Prostate gland (tissue), 2 donors: ENCODE data around the gene STRN3. TPM values are rescaled to one million over a fixed set of nuclear protein-coding genes. Genes with fewer than 3 reads are reported as not detected.
"Not testable (repeated sequence)": the region's sequence is repeated elsewhere in the genome, so short reads cannot be mapped to it uniquely, and the experiment has no call there.

Experiments
- DNase-seq: peaks from one replicate; pipeline ENCODE4 v3.0.0-alpha.2; 2019; ENCODE audit warnings: low spot score
- H3K27ac ChIP-seq, 2 donors: fragments of 200-600 bp; sonication (generic); 2 replicates each; pipeline ENCODE4 v1.5.1; 2017 to 2019
- H3K27me3 ChIP-seq: fragments of 200-600 bp; sonication (generic); replicated peaks from 2 replicates; pipeline ENCODE4 v1.5.1; 2019; ENCODE audit not compliant: insufficient read depth
- H3K36me3 ChIP-seq, 2 donors: fragments of 200-600 bp; sonication (generic); 1 replicate in 1 of 2; 2 replicates in 1 of 2; pipeline versions ENCODE4 v1.5.1 to v1.8.1; 2017 to 2019
- H3K4me1 ChIP-seq: fragments of 200-600 bp; sonication (generic); replicated peaks from 2 replicates; pipeline ENCODE4 v1.5.1; 2019
- H3K4me3 ChIP-seq, 2 donors: fragments of 200-600 bp; sonication (generic); 2 replicates each; pipeline ENCODE4 v1.5.1; 2017 to 2019
- H3K9me3 ChIP-seq: fragments of 200-600 bp; sonication (generic); 2 replicates; pipeline ENCODE4 v1.5.1; 2017
- POLR2A ChIP-seq: fragments of 450-650 bp; IDR thresholded peaks from one replicate; pipeline ENCODE4 v1.6.1; 2016; ENCODE audit warnings: antibody characterized with exemption, mild to moderate bottlenecking
- POLR2AphosphoS5 ChIP-seq: sonication (generic); formaldehyde crosslinking; IDR thresholded peaks from one replicate; pipeline ENCODE4 v1.6.1; 2017; ENCODE audit warnings: antibody characterized with exemption
- WGBS: methylation state at CpG from one replicate; pipeline ENCODE4 v1.1.5; 2018; 5-methylcytosine and 5-hydroxymethylcytosine counted together
- intact Hi-C: fragments of 100-400 bp; cut with DNase I; formaldehyde crosslinking; loops from one replicate; pipeline ENCODE4 v1.14.2; 2022
- total RNA-seq, 2 donors: library from RNA; depleted of rRNA; stranded (reverse); fragments of >200 nt; gene quantifications; one replicate each; pipeline ENCODE4 v1.1.0, GENCODE V29; 2016
- TF ChIP-seq, protein P1 (sequence below), 4 experiments: fragments of 200-600 bp in 2 of 4; fragments of 450-650 bp in 2 of 4; sonication (generic) in 2 of 4; IDR thresholded peaks; 1 replicate in 3 of 4; 2 replicates in 1 of 4; pipeline ENCODE4 v1.5.1; 2016 to 2019; ENCODE audit warnings: antibody characterized with exemption in 4 of 4, mild to moderate bottlenecking in 2 of 4, moderate library complexity in 2 of 4

STRN3 gene
- total RNA-seq, 2 donors from 2014 or later: 25.6 to 40.5 TPM

- DNase-seq: no peak
- WGBS: 70% methylated on average over 1 of the region's 1 CpG
- no peak overlapping the region for H3K27ac ChIP-seq
- no peak overlapping the region for H3K4me3 ChIP-seq
- H3K9me3 ChIP-seq: no peaks in the 10 kb centered on the region
- H3K4me1 ChIP-seq: no peaks in the 10 kb centered on the region
- H3K27me3 ChIP-seq: no peaks in the 10 kb centered on the region
- no peaks in the 10 kb centered on the region for H3K36me3 ChIP-seq
- intact Hi-C loops: no loop called here
- TF ChIP-seq POLR2AphosphoS5 (no peak), POLR2A (no peak)
- TF ChIP-seq, protein P1, sequence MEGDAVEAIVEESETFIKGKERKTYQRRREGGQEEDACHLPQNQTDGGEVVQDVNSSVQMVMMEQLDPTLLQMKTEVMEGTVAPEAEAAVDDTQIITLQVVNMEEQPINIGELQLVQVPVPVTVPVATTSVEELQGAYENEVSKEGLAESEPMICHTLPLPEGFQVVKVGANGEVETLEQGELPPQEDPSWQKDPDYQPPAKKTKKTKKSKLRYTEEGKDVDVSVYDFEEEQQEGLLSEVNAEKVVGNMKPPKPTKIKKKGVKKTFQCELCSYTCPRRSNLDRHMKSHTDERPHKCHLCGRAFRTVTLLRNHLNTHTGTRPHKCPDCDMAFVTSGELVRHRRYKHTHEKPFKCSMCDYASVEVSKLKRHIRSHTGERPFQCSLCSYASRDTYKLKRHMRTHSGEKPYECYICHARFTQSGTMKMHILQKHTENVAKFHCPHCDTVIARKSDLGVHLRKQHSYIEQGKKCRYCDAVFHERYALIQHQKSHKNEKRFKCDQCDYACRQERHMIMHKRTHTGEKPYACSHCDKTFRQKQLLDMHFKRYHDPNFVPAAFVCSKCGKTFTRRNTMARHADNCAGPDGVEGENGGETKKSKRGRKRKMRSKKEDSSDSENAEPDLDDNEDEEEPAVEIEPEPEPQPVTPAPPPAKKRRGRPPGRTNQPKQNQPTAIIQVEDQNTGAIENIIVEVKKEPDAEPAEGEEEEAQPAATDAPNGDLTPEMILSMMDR (IDR thresholded peaks at IDR 0.05): no peak
Observed at GRCh38 chr14:31068235-31068634, 42.1 kb upstream of the STRN3 start.

DNA sequence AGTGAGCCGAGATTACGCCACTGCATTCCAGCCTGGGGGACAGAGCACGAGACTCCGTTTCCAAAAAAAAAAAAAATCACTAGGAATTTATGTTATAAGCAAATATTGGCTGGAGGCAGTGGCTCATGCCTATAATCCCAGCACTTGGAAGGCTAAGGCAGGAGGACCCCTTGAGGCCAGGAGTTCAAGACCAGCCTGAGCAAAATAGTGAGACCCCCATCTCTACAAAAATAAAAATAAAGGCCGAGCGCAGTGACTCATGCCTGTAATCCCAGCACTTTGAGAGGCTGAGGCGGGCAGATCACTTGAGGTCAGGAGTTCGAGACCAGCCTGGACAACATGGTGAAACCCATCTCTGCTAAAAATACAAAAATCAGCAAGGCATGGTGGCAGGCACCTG is 36.7 kb upstream of the STRN3 start:
- H3K4me3 ChIP-seq, H3K9me3 ChIP-seq, intact Hi-C loops, H3K27ac ChIP-seq, DNase-seq, H3K4me1 ChIP-seq, H3K27me3 ChIP-seq, H3K36me3 ChIP-seq: not testable (repeated sequence)
- WGBS: 92% methylated on average over 8 of the region's 8 CpGs

DNA sequence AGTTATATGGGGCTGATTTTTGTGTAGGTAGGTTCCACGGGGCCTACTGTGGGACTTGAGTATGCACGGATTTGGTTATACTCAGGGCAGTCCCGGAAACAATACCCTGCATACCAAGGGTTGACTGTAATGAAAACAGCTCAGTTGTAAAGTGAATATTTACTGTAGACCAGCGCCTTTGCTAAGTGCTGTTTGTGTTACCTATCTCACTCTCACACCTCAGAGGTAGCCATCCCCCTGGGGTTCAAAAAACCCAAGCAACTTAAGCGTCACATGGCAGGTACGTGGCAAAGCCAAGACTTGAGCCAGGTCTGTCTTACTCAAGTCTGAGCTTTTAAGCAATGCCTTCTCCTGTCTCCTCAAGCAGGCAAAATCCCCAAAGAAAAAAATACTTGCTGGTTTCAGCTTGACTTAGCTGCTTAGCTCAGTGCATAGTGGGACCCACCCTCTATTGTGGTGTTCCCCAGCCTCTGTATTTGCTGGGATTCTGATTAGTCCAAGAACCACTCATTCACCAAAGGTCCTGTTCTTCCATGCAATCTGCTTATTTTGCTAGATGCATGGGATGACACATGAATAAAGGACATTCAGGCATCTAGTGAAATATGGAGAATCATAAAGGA is 34.2 kb upstream of the STRN3 start:
- 79% methylated on average over 6 of the region's 6 CpGs for WGBS
- Histone ChIP-seq H3K36me3 (no peaks in the 10 kb centered on the region), H3K4me1 (no peaks in the 10 kb centered on the region), H3K9me3 (no peaks in the 10 kb centered on the region), H3K27me3 (no peaks in the 10 kb centered on the region), H3K27ac (no peak overlapping the region), H3K4me3 (no peak overlapping the region)
- intact Hi-C loops: no loop called here
- TF ChIP-seq, protein P1 (IDR thresholded peaks at IDR 0.05): no peak
- TF ChIP-seq POLR2AphosphoS5 (no peak), POLR2A (no peak)
- no peak for DNase-seq

DNA sequence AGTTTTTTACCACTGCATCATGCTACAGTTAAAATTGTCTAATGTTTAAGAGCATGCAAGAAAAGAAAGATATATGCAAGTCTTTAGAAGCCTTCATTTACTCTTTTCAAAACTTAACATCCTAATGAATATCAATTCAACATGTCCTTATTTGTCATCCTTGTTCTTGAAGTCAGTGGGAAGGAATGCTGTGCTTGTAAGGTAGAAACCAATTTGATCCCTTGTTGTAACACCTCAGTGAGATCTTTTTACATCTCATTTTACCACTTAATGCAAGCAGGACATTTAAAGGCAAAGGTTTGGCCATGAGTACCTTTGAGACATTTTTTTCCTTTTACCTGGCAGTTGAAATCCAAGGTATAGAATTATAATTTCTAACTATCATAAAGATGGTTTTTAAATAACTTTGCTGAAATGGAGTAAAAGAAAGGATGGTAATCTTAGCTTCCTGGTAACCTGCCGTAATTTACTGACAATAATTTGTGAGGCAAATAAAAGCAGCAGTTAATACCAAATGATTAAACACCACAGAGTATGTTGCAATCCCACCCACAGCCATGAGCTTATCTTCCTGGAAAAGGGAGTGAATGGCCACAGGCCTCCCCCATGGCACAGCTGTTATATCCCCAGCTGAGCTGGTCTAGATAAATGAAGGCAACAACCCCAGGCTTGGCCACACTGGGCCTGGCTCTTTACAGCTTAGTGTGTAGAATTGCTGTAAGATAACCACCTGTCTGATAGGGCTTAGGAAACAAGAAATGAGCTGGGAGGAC is 33.2 kb upstream of the STRN3 start:
- no peaks in the 10 kb centered on the region for H3K36me3 ChIP-seq
- H3K4me3 ChIP-seq: no peak overlapping the region
- DNase-seq: no peak
- H3K27ac ChIP-seq: no peak overlapping the region
- H3K4me1 ChIP-seq: no peaks in the 10 kb centered on the region
- WGBS: 41% methylated on average over 1 of the region's 1 CpG
- intact Hi-C loops: no loop called here
- TF ChIP-seq, protein P1 (IDR thresholded peaks at IDR 0.05): no peak
- no peak for TF ChIP-seq POLR2AphosphoS5
- TF ChIP-seq POLR2A: no peak
- no peaks in the 10 kb centered on the region for H3K27me3 ChIP-seq
- no peaks in the 10 kb centered on the region for H3K9me3 ChIP-seq

DNA sequence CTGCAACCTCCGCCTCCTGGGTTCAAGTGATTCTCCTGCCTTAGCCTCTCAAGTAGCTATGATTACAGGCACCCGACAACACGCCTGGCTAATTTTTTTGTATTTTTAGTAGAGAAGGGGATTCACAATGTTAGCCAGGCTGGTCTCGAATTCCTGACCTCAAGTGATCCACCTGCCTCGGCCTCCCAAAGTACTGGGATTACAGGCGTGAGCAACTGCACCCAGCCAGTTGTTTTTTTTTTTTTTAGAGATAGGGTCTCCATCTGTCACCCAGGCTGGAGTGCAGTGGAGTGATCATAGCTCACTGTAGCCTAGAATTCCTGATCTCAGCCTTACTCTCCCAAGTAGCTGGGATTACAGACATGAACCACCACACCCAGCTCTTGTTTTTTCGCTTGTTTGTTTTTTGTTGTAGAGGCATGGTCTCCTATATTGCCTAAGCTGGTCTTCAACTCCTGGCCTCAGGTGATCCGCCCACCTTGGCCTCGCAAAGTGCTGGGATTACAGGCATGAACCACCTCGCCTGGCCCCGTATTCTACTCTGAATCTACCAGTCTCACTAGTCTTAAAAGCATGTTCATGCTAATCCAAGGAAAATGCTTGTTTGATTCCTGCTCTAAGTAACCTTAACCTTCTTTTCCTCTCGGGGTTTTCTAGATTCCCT is 31.7 kb upstream of the STRN3 start:
- Histone ChIP-seq H3K4me1 (no peaks in the 10 kb centered on the region), H3K4me3 (no peak overlapping the region), H3K9me3 (no peaks in the 10 kb centered on the region), H3K36me3 (no peaks in the 10 kb centered on the region), H3K27me3 (no peaks in the 10 kb centered on the region), H3K27ac (no peak overlapping the region)
- intact Hi-C loops: no loop called here
- WGBS: 96% methylated on average over 12 of the region's 12 CpGs
- DNase-seq: no peak
- TF ChIP-seq, protein P1 (IDR thresholded peaks at IDR 0.05): no peak
